ACC112 (cell line): Measurements from ENCODE around the gene MDFIC.

Experiments used
- H2AFZ ChIP-seq: fragments of 200-600 bp; sonication (generic); one replicate; pipeline ENCODE4 v1.6.0; 2017; ENCODE audit warnings: antibody characterized with exemption, low read length; ENCODE audit not compliant: unreplicated experiment
- H3K27ac ChIP-seq: fragments of 200-600 bp; sonication (generic); 2 replicates; pipeline ENCODE4 v1.5.1; 2014; ENCODE audit warnings: low read depth, mild to moderate bottlenecking, antibody characterized with exemption, low read length, moderate library complexity
- H3K27me3 ChIP-seq: fragments of 200-600 bp; sonication (generic); 2 replicates; pipeline ENCODE4 v1.6.1; 2014; ENCODE audit warnings: mild to moderate bottlenecking, antibody characterized with exemption, low read length, moderate library complexity, mixed read lengths; ENCODE audit not compliant: insufficient read depth
- H3K36me3 ChIP-seq: fragments of 200-600 bp; sonication (generic); 2 replicates; pipeline ENCODE4 v1.6.1; 2016; ENCODE audit warnings: mild to moderate bottlenecking, antibody characterized with exemption, low read length, moderate library complexity, mixed read lengths; ENCODE audit not compliant: insufficient read depth
- H3K4me1 ChIP-seq: fragments of 200-600 bp; sonication (generic); one replicate; pipeline ENCODE4 v1.6.1; 2016; ENCODE audit warnings: low read length, mixed read lengths; ENCODE audit not compliant: insufficient read depth, unreplicated experiment, control insufficient read depth
- H3K4me3 ChIP-seq: fragments of 200-600 bp; sonication (generic); 2 replicates; pipeline ENCODE4 v1.5.1; 2014; ENCODE audit warnings: mild to moderate bottlenecking, low read depth, low read length
- H3K79me2 ChIP-seq: fragments of 200-600 bp; sonication (generic); one replicate; pipeline ENCODE4 v1.6.0; 2016; ENCODE audit warnings: low read length; ENCODE audit not compliant: control insufficient read depth, unreplicated experiment, insufficient read depth

The MDFIC gene

GRCh38 chr7:114925434-114925833 lies 3.5 kb downstream of the MDFIC start:
- H3K27ac ChIP-seq, result no peak overlapping the region

GRCh38 chr7:114928060-114928459 lies 6.2 kb downstream of the MDFIC start:
- H3K27ac ChIP-seq, result no peak overlapping the region
- peaks cover 12% of the 10 kb centered on the region; the same call in 1 of the 2 replicates for H3K36me3 ChIP-seq
- no peaks in the 10 kb centered on the region for H3K27me3 ChIP-seq
- H3K4me3 ChIP-seq, result no peak overlapping the region
- H3K79me2 ChIP-seq, result peaks cover 74% of the 10 kb centered on the region
- H2AFZ ChIP-seq, result no peak overlapping the region
- H3K4me1 ChIP-seq, result peaks cover 43% of the 10 kb centered on the region

More at GRCh38 chr7:114925434-114925833, 3.5 kb downstream of the MDFIC start:
- H3K4me1 ChIP-seq, result peaks cover 25% of the 10 kb centered on the region
- peaks cover 62% of the 10 kb centered on the region for H3K79me2 ChIP-seq
- no peak overlapping the region for H3K4me3 ChIP-seq
- no peaks in the 10 kb centered on the region for H3K27me3 ChIP-seq
- no peak overlapping the region for H2AFZ ChIP-seq
- H3K36me3 ChIP-seq, result peaks cover 12% of the 10 kb centered on the region; the same call in 1 of the 2 replicates

- Histone ChIP-seq H3K27me3 (no peaks in the 10 kb centered on the region), H3K27ac (peak overlapping the region; percentile 80; the same call in 1 of the 2 replicates), H3K79me2 (peaks cover 72% of the 10 kb centered on the region), H2AFZ (no peak overlapping the region), H3K36me3 (peaks cover 12% of the 10 kb centered on the region; the same call in 1 of the 2 replicates), H3K4me1 (peaks cover 49% of the 10 kb centered on the region), H3K4me3 (no peak overlapping the region)
Measured at GRCh38 chr7:114929570-114929969, 7.7 kb downstream of the MDFIC start.

DNA sequence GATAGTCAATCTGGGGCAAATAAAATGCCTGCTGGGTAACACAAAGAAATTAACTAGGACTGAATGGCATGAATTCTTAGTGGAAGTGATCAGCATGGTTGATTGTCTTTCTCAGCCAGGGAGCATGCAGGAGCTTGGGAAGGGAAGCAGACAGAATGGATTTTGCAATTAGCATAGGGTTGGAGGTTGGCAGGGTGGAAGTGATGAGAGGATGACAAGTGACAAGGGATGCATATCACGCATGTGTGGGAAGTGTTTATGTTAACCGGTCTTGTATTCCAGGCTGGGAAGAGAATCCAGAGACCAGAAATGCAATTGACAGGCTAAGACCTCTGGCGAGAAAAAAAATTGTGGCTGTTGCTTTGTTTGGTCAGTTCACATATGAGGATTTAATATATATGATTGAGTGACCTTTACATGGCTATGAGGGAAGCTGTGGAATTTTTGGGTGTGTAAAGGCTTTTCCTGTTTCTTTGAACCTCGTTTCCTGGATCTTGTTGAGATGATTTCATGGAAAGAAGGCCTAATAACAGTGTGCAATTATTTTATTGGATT lies 8.3 kb downstream of the MDFIC start:
- Histone ChIP-seq H3K27ac (peak overlapping the region; percentile 80), H3K4me1 (peaks cover 55% of the 10 kb centered on the region), H3K27me3 (no peaks in the 10 kb centered on the region)

GRCh38 chr7:114930829-114931655 lies 9.1 kb downstream of the MDFIC start:
- H3K79me2 ChIP-seq, result peaks cover 73% of the 10 kb centered on the region
- H3K27ac ChIP-seq, result peak overlapping the region; percentile 80

More for the DNA sequence above, 8.3 kb downstream of the MDFIC start:
- Histone ChIP-seq H3K36me3 (peaks cover 12% of the 10 kb centered on the region; the same call in 1 of the 2 replicates), H3K4me3 (peak overlapping the region; percentile 58), H3K79me2 (peaks cover 73% of the 10 kb centered on the region), H2AFZ (no peak overlapping the region)

GRCh38 chr7:114931656-114932011 lies 9.7 kb downstream of the MDFIC start:
- Histone ChIP-seq H3K27me3 (no peaks in the 10 kb centered on the region), H3K79me2 (peaks cover 72% of the 10 kb centered on the region), H3K36me3 (no peaks in the 10 kb centered on the region), H3K27ac (peak overlapping the region; percentile 80), H2AFZ (no peak overlapping the region), H3K4me1 (peaks cover 55% of the 10 kb centered on the region), H3K4me3 (no peak overlapping the region)

More at GRCh38 chr7:114930829-114931655, 9.1 kb downstream of the MDFIC start:
- peak overlapping the region; percentile 58 for H3K4me3 ChIP-seq
- H2AFZ ChIP-seq, result peak overlapping the region; percentile 70
- 0 out of 2 replicates have a peak, but pooled peaks cover 5% of the 10 kb centered on the region for H3K36me3 ChIP-seq
- no peaks in the 10 kb centered on the region for H3K27me3 ChIP-seq
- peaks cover 55% of the 10 kb centered on the region for H3K4me1 ChIP-seq

DNA sequence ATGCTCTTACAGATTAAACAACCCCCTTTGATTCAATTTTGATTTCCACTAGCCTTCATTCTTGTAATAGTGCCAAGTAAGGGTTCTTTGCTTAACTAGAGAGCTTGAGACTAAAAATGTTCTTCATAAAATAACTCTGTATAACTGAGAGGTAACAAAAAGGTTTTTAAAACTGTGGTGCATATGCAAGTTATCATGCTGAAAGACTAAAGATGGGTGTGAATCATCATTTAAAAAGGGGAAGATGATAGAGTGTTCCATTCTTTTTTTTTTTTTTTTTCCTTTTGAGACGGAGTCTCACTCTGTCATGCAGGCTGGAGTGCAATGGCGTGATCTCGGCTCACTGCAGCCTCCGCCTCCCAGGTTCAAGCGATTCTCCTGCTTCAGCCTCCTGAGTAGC lies 11.1 kb downstream of the MDFIC start:
- H2AFZ ChIP-seq, result no peak overlapping the region
- no peaks in the 10 kb centered on the region for H3K36me3 ChIP-seq
- peaks cover 70% of the 10 kb centered on the region for H3K79me2 ChIP-seq
- H3K27me3 ChIP-seq, result no peaks in the 10 kb centered on the region
- peaks cover 53% of the 10 kb centered on the region for H3K4me1 ChIP-seq
- H3K27ac ChIP-seq, result no peak overlapping the region
- no peak overlapping the region for H3K4me3 ChIP-seq

GRCh38 chr7:114933658-114934057 lies 11.8 kb downstream of the MDFIC start:
- Histone ChIP-seq H3K79me2 (peaks cover 64% of the 10 kb centered on the region), H3K4me3 (no peak overlapping the region), H2AFZ (no peak overlapping the region), H3K27me3 (no peaks in the 10 kb centered on the region), H3K4me1 (peaks cover 50% of the 10 kb centered on the region), H3K36me3 (no peaks in the 10 kb centered on the region), H3K27ac (no peak overlapping the region)

GRCh38 chr7:114934086-114934485 lies 12.2 kb downstream of the MDFIC start:
- Histone ChIP-seq H3K79me2 (peaks cover 63% of the 10 kb centered on the region), H3K36me3 (no peaks in the 10 kb centered on the region), H3K4me3 (no peak overlapping the region), H2AFZ (no peak overlapping the region), H3K4me1 (peaks cover 54% of the 10 kb centered on the region), H3K27ac (no peak overlapping the region), H3K27me3 (no peaks in the 10 kb centered on the region)

DNA sequence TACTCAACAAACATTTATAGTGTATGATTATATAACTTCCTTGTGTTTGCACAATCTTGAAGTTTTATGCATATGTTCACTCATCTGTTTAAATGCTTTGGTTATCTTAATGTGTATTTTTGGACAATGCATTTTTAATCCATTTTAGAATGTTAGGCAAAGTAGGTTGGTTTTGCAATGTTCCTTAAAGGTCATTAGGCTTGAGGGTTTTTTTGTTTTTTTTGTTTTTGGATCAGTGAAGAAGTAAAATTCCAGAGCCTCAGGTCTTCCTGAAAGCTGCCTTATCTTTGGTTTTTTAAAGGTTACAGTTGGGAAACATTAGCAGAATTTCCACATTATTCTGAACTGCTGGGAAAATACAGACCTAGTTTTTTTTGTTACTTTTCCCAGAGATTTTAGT lies 12.8 kb downstream of the MDFIC start:
- H3K4me1 ChIP-seq, result peaks cover 57% of the 10 kb centered on the region
- peaks cover 64% of the 10 kb centered on the region for H3K79me2 ChIP-seq
- H3K27me3 ChIP-seq, result no peaks in the 10 kb centered on the region
- no peaks in the 10 kb centered on the region for H3K36me3 ChIP-seq
- H2AFZ ChIP-seq, result no peak overlapping the region
- H3K27ac ChIP-seq, result no peak overlapping the region
- no peak overlapping the region for H3K4me3 ChIP-seq

- no peaks in the 10 kb centered on the region for H3K27me3 ChIP-seq
- H3K27ac ChIP-seq, result no peak overlapping the region
- H2AFZ ChIP-seq, result no peak overlapping the region
- H3K79me2 ChIP-seq, result peaks cover 73% of the 10 kb centered on the region
- H3K36me3 ChIP-seq, result no peaks in the 10 kb centered on the region
- no peak overlapping the region for H3K4me3 ChIP-seq
- peaks cover 51% of the 10 kb centered on the region for H3K4me1 ChIP-seq
Measured at GRCh38 chr7:114936471-114936870, 14.6 kb downstream of the MDFIC start.
